Smooth muscle cell (in vitro differentiated cells): ENCODE data around the gene APRT. TPM values are rescaled to one million over a fixed set of nuclear protein-coding genes. Genes with fewer than 3 reads are reported as not detected.

Source experiments
- DNase-seq: peaks from one replicate; lab custom pipeline; 2025; ENCODE audit not compliant: unreplicated experiment; lab: John Stamatoyannopoulos, UW
- H2AFZ ChIP-seq: fragments of 200-600 bp; sonication (generic); 2 replicates; pipeline ENCODE4 v1.6.0; 2016; ENCODE audit warnings: antibody characterized with exemption, low read depth, mild to moderate bottlenecking
- H3F3A ChIP-seq: fragments of 200-600 bp; sonication (generic); 2 replicates; pipeline ENCODE4 v1.6.0; 2017; ENCODE audit warnings: antibody characterized with exemption, low read depth
- H3K27ac ChIP-seq: fragments of 200-600 bp; sonication (generic); 2 replicates; pipeline ENCODE4 v1.5.1; 2016; ENCODE audit warnings: low read depth, mild to moderate bottlenecking
- H3K27me3 ChIP-seq: fragments of 200-600 bp; sonication (generic); 2 replicates; pipeline ENCODE4 v1.6.1; 2016; ENCODE audit warnings: low read depth, mild to moderate bottlenecking
- H3K36me3 ChIP-seq: fragments of 200-600 bp; sonication (generic); 2 replicates; pipeline ENCODE4 v1.5.1; 2016; ENCODE audit warnings: low read depth
- H3K4me1 ChIP-seq: fragments of 200-600 bp; sonication (generic); 2 replicates; pipeline ENCODE4 v1.5.1; 2016; ENCODE audit warnings: low read depth
- H3K4me2 ChIP-seq: fragments of 200-600 bp; sonication (generic); 2 replicates; pipeline ENCODE4 v1.6.0; 2016; ENCODE audit warnings: mild to moderate bottlenecking
- H3K4me3 ChIP-seq: fragments of 200-600 bp; sonication (generic); 2 replicates; pipeline ENCODE4 v1.5.1; 2016; ENCODE audit warnings: mild to moderate bottlenecking
- H3K79me2 ChIP-seq: fragments of 200-600 bp; sonication (generic); 2 replicates; pipeline ENCODE4 v1.6.0; 2016; ENCODE audit warnings: low read depth, mild to moderate bottlenecking
- H3K9ac ChIP-seq: fragments of 200-600 bp; sonication (generic); 2 replicates; pipeline ENCODE4 v1.6.0; 2016; ENCODE audit warnings: low read depth
- H3K9me3 ChIP-seq: fragments of 200-600 bp; sonication (generic); replicated peaks from 2 replicates; pipeline ENCODE4 v1.5.1; 2016; ENCODE audit warnings: low read depth
- H4K20me1 ChIP-seq: fragments of 200-600 bp; sonication (generic); 2 replicates; pipeline ENCODE4 v1.6.0; 2016; ENCODE audit warnings: low read depth
- CTCF ChIP-seq: fragments of 200-600 bp; sonication (generic); IDR thresholded peaks from 2 replicates; pipeline ENCODE4 v1.5.1; 2017; ENCODE audit warnings: borderline replicate concordance, mild to moderate bottlenecking, antibody characterized with exemption; ENCODE audit not compliant: insufficient read depth, poor library complexity, severe bottlenecking
- WGBS: methylation state at CpG from one replicate; pipeline ENCODE4 v1.1.7; 2016; ENCODE audit warnings: low lambda C conversion rate; 5-methylcytosine and 5-hydroxymethylcytosine counted together
- polyA plus RNA-seq: library from polyadenylated mRNA; unstranded; fragments of >200 nt; fragmentation: Nextera tagmentation; extraction: Ambion mirVana; gene quantifications from 2 replicates; pipeline ENCODE4 v1.2.1, GENCODE V29; 2016
- total RNA-seq: library from RNA; depleted of rRNA; stranded (reverse); fragments of >200 nt; gene quantifications from 2 replicates; pipeline ENCODE4 v1.2.3, GENCODE V29; 2014

APRT gene
- total and polyA plus RNA-seq, 2 experiments from 2014 or later, result 143 to 200 TPM

- Histone ChIP-seq H3K79me2 (no peaks in the 10 kb centered on the region), H3F3A (no peaks in the 10 kb centered on the region), H2AFZ (no peak overlapping the region), H3K9ac (no peak overlapping the region), H3K4me1 (no peaks in the 10 kb centered on the region), H3K36me3 (no peaks in the 10 kb centered on the region), H3K4me2 (no peak overlapping the region), H3K27ac (no peak overlapping the region), H3K9me3 (no peaks in the 10 kb centered on the region), H4K20me1 (no peaks in the 10 kb centered on the region), H3K4me3 (no peak overlapping the region), H3K27me3 (no peaks in the 10 kb centered on the region)
- 90% methylated on average over 16 of the region's 16 CpGs for WGBS
- no peak for TF ChIP-seq CTCF
- no peak for DNase-seq
These were observed 7.4 kb upstream of the APRT start for GRCh38 chr16:88819126-88819525.

DNA sequence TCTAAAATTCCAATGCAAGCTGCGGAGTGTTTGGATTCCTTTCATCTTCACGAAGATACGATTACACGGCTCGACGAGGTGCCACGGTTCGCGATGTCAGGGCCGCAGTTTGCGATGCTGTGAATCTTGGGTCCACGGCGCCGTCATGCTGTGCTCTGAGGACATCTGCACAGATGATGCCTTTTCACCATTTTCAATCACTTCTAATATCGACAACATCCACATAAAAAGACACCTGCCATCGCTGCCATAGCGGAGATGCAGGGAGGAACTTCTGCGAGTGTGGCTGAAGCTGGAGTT lies 6.8 kb upstream of the APRT start:
- Histone ChIP-seq H3K4me1 (no peaks in the 10 kb centered on the region), H3F3A (no peaks in the 10 kb centered on the region), H3K79me2 (no peaks in the 10 kb centered on the region), H3K4me3 (no peak overlapping the region), H3K36me3 (no peaks in the 10 kb centered on the region), H3K9ac (no peak overlapping the region), H3K27ac (no peak overlapping the region), H2AFZ (no peak overlapping the region), H3K9me3 (no peaks in the 10 kb centered on the region), H3K4me2 (no peak overlapping the region), H3K27me3 (no peaks in the 10 kb centered on the region), H4K20me1 (no peaks in the 10 kb centered on the region)
- no peak for TF ChIP-seq CTCF
- no peak for DNase-seq
- WGBS, result 94% methylated on average over 18 of the region's 18 CpGs

DNA sequence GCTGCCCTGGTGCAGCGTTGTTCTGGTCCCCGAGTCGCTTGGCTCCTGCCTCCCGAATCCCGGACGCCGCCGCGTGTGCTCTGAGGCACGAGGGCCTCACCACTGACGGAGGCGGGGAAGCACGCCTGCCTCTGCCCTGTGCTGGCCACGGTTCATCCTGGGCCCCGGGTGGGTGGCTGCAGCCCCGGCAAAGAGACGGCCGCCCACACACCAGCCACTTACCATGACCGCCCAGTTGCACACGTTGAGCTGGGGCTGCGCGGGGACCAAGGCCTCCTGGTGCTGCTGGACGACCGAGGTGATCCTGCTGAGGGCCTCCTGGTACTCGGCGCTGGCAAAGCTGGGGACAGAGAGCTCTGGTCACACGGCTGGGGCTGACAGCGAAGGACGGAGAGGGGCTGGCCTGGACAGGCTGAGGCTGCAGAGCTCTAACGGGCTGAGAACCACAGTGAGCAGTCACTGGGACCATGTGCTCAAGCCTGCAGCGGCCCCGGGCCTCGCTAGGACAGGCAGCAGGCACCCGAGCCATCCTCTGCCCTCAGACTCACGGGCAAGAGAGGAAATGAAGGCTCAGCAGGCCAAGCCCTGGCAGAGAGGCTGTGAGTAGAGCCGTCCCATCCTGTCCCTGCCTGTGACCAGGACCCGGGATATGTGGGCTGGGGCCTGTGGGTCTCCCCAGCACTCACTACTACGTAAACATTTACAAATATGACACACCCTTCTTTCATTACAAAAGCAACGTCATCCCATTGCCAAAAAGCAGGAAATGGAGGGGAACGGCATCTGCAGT lies 6.3 kb upstream of the APRT start:
- no peak overlapping the region for H2AFZ ChIP-seq
- DNase-seq, result no peak
- H3K27ac ChIP-seq, result no peak overlapping the region
- H3K36me3 ChIP-seq, result no peaks in the 10 kb centered on the region
- H3K4me3 ChIP-seq, result no peak overlapping the region
- no peak for TF ChIP-seq CTCF
- H4K20me1 ChIP-seq, result no peaks in the 10 kb centered on the region
- H3K79me2 ChIP-seq, result no peaks in the 10 kb centered on the region
- WGBS, result 87% methylated on average over 40 of the region's 40 CpGs
- H3K9me3 ChIP-seq, result no peaks in the 10 kb centered on the region
- no peaks in the 10 kb centered on the region for H3K4me1 ChIP-seq
- H3K27me3 ChIP-seq, result no peaks in the 10 kb centered on the region
- H3F3A ChIP-seq, result no peaks in the 10 kb centered on the region
- H3K9ac ChIP-seq, result no peak overlapping the region
- no peak overlapping the region for H3K4me2 ChIP-seq
